SU-DHL-6 (cell line): Measurements from ENCODE around the gene ZNF618.

Source experiments
- EZH2phosphoT487 ChIP-seq: fragments of 200-600 bp; sonication (generic), shearing (Covaris generic); conservative IDR thresholded peaks from 2 replicates; pipeline ENCODE4 v1.6.1; 2018; ENCODE audit warnings: mild to moderate bottlenecking, antibody characterized with exemption, low read length, moderate library complexity, mixed read lengths
- TF ChIP-seq, protein P1 (sequence below): fragments of 200-600 bp; sonication (generic); IDR thresholded peaks from one replicate; pipeline ENCODE4 v1.5.1; 2017; ENCODE audit warnings: antibody characterized with exemption, mild to moderate bottlenecking, low read length, moderate library complexity; ENCODE audit not compliant: insufficient read depth, poor library complexity, severe bottlenecking

DNA sequence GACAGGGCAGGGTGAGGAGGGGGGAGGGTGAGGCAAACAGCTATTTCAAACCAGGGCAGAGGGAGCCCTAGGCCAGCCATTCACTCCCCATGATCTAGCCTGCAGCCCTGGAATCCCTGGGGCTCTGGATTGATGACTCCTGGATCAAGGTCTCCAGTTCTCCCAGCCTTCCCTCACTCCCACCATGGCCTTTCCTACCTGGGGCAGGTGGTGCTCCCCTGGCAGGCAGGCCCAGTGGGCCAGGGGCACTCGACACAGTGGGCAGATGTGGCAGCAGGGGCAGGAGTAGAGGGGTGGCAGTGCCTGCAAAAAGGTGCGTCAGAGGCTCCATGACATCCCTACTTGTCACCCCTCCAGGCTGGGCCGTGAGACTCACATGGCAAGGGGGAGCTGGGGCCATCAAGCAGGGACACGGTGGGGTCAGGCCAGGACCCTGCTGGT, 216.9 kb downstream of the ZNF618 start:
- TF ChIP-seq, protein P1, sequence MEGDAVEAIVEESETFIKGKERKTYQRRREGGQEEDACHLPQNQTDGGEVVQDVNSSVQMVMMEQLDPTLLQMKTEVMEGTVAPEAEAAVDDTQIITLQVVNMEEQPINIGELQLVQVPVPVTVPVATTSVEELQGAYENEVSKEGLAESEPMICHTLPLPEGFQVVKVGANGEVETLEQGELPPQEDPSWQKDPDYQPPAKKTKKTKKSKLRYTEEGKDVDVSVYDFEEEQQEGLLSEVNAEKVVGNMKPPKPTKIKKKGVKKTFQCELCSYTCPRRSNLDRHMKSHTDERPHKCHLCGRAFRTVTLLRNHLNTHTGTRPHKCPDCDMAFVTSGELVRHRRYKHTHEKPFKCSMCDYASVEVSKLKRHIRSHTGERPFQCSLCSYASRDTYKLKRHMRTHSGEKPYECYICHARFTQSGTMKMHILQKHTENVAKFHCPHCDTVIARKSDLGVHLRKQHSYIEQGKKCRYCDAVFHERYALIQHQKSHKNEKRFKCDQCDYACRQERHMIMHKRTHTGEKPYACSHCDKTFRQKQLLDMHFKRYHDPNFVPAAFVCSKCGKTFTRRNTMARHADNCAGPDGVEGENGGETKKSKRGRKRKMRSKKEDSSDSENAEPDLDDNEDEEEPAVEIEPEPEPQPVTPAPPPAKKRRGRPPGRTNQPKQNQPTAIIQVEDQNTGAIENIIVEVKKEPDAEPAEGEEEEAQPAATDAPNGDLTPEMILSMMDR: no peak
- no peak for TF ChIP-seq EZH2phosphoT487
